NK-92 (cell line): ENCODE data around the gene MORF4L1.
"Not testable (repeated sequence)": the region's sequence is repeated elsewhere in the genome, so short reads cannot be mapped to it uniquely, and the experiment has no call there.

Experiments used
- DNase-seq: peaks from one replicate; lab custom pipeline; 2025; ENCODE audit not compliant: unreplicated experiment; lab: John Stamatoyannopoulos, UW

The MORF4L1 gene

GRCh38 chr15:78855746-78856145, 16.9 kb upstream of the MORF4L1 start:
- no peak for DNase-seq

DNA sequence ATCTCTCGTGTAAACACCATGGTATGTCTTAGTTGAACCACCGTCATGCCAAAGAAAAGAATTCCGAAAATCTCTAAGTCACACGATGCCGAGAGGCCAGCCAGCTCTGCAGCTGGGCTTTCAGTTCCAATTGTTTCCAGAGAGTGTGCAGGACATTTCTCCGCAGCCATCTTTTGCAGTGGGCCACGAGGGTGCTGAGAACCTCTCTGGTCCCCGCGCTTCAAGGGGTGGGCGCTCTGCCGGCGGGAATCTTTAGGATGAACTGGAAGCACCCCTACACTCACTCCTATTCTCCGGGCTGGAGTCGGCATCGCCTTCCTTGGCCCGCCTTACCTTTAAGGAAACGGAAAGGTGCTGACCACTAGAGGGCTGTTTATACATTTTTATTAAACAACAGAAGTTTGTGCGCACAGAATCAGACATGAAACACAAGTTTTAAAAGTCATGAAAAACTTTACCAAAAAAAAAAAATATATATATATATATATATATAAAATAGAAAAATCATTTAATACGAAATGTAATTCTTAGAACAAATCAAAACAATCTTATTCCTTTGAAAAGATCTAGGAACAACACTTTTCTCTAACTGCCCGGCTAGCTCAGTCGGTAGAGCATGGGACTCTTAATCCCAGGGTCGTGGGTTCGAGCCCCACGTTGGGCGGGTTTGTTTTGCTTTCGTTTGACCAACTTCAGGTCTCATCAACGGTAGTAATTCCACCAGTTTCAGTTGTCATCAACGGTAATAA, 12.5 kb upstream of the MORF4L1 start:
- no peak for DNase-seq

- DNase-seq: not testable (repeated sequence)
Measured at GRCh38 chr15:78865585-78865984, 7.1 kb upstream of the MORF4L1 start.

DNA sequence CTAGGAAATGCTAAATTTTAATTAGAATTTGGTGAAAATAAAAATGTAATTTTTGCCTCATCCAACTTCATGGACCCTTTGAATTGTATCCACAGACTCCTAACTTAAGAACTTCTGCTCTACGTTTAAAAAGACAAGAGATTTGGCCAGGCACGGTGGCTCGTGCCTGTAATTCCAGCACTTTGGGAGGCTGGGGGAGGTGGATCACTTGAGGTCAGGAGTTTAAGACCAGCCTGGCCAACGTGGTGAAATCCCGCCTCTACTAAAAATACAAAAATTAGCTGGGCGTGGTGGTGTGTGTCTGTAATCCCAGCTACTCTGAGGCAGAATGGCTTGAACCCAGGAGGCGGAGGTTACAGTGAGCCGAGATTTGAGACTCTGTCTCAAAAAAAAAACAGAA, 6.7 kb upstream of the MORF4L1 start:
- not testable (repeated sequence) for DNase-seq

GRCh38 chr15:78866803-78867202, 5.9 kb upstream of the MORF4L1 start:
- no peak for DNase-seq

- no peak for DNase-seq
Measured at GRCh38 chr15:78868366-78868765, 4.3 kb upstream of the MORF4L1 start.

GRCh38 chr15:78871483-78872127, 1.1 kb upstream of the MORF4L1 start:
- DNase-seq: not testable (repeated sequence)

DNA sequence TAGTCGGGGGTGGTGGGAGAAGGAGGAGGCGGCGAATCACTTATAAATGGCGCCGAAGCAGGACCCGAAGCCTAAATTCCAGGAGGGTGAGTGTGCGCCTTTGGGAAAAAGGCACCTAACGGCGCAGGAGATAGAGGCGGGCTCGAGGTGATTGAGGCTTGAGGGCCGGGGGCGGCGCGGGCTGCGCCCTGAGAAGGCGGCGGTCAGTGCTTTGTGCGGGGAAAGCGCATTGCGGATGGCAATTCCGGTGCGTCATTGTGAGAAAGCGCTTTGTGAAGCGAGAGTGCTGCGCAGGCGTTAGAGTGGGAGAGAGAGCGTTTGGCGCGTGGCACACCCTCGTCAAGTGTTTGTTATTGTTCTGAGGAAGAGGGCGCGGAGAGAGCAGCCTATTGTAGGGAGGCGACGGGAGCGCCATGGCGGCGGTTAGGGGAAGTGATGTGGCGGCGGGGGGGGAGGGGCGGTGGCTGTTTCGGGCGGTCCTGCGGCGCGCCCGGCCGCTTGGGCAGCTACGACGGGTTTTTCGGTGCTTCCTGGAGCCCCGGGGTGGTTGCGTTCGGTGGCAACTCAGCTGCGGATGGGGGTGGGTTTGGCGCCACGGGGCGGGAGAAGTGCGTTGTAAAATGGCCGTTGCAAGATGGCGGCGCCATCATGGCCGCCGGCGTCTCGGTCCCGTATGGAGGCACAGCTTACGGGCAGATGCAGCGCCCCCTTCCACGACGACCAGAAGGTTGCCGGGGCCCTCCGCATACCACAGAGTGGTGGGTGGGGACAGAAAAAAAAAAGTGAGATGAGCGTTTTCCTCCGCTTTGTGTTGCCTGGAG, 492 bp downstream of the MORF4L1 start:
- peak; percentile 26 for DNase-seq

- no peak for DNase-seq
Measured at GRCh38 chr15:78873793-78874765, 1.4 kb downstream of the MORF4L1 start.

DNA sequence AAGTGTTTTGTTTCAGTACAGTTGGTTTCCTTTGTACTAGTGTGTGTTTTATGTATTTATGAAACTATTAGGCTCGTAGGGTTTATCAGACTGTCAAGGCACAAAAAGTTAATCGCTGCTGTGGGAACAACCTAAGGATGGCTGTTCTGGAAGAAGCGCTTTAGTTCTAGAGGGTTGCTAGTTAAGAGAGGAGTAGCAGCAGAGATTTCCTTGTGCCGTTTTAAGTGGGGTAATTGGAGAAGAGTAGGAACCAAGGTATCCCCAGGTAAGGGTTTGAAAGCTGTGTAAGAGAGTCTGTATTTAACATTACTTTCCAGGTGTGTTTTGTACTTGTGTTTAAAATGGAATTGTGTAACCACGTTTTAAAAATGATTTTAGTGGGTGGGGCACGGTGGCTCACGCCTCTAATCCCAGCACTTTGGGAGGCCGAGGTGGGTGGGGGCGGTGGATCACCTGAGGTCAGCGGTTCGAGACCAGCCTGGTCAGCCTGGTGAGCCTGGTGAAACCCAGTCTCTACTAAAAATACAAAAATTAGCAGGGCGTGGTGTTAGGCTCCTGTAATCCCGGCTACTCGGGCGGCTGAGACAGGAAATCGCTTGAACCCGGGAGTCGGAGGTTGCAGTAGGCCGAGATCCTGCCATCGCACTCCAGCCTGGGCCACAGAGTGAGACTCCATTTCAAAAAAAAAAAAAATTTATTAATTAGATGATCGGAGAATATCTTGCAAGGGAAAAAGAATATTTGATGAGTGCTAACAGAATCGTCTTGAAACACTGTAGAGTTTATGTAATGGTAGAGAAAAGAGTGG, 2.6 kb downstream of the MORF4L1 start:
- DNase-seq: no peak

DNA sequence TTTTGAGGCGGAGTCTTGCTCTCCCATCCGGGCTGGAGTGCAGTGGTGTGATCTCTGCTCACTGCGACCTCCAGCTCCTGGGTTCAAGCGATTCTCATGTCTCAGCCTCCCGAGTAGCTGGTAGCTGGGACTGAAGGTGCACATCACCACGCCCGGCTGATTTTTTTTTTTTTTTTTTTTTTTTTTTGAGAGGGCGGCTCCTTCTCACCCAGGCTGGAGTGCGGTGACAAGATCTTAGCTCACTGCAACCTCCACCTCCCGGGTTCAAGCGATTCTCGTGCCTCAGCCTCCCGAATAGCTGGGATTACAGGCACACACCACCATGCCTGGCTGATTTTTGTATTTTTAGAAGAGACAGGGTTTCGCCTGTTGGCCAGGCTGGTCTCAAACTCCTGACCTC, 4.3 kb downstream of the MORF4L1 start:
- not testable (repeated sequence) for DNase-seq

- no peak for DNase-seq
Measured at GRCh38 chr15:78878356-78878755, 5.7 kb downstream of the MORF4L1 start.

DNA sequence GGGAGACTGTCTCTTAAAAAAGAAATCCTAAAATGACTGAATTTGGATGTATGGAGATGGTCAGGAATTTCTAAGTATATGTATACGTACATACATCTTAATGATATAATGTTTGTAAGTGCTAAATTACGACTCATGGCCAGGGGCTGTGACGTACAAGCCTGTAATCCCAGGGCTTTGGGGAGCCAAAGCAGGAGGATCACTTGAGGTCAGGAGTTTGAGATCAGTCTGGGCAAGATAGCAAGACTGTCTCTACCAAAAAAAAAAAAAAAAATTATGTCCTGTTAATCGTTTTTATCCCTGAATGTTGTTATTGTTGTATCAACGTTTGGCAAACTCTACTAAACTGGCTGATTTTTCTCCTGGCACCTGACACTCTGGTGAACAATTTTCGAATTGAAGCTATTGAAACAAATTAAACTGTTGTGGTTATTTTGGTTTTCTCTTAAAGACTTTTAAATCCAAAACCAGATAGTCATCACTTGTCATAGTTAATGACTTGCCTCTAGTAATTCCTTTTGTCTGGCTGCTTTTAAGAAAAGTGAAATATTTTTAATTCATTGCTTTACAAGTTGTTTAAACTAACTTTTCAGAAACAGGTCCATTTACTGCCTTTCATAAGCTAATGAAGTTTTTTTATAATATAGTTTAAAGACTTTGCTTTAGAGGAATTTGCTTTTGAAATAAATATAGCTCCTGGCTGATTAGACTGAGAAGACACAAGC, 7.0 kb downstream of the MORF4L1 start:
- DNase-seq: no peak

GRCh38 chr15:78880242-78880533, 7.5 kb downstream of the MORF4L1 start:
- DNase-seq: no peak

- no peak for DNase-seq
Measured at GRCh38 chr15:78880813-78881212, 8.1 kb downstream of the MORF4L1 start.

DNA sequence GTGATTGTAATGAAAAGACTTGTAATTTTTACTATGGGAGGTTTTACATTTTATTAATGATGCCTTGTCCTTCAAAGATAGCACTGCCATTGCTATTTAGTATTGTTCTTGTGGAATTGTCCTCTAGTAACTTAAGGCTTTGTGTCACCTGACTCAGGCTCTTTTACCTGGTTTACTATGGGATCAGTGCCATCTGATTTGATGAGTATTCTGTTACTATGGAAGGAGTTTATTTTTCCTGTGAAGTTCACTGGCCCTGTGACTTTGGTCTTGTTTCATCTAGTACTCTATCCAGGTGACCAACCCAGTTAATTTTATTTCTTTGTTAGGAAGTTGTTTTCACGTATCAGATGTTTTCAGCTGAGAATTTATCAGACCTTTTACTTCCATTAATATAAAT, 9.0 kb downstream of the MORF4L1 start:
- DNase-seq: no peak

DNA sequence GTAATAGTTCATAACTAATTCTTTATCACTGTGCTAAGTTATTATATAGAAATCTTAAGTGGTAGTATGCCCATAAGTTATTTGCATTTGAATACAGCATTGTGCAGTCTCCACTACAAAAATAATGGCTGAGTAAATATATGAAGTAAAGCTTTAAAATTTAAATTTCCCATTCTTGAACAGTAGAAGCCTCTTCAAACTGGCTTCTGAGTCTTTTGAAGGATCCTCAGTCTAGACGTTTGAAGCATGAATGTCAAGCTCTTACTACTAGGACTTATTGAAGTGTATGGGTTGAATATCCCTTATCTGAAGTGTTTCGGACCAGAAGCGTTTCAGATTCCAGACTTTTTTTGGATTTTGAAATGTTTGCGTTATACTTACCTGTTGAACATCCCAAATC, 16.3 kb downstream of the MORF4L1 start:
- no peak for DNase-seq

DNA sequence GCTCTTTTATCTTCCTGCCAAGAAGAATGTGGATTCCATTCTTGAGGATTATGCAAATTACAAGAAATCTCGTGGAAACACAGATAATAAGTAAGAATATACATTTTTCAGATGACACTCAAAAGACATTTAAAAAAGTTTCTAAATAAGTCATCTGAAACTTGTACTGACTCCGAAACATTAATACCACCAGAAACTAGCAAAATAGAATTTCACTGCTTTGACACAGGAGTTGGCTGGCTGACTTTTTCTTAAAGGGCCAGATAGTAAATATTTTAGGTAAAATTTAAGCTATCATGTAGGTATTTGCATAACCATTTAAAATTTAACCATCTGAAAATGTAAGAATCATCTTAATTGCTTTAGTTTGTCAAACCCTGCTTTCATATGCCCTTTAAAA, 20.8 kb downstream of the MORF4L1 start:
- DNase-seq: no peak

DNA sequence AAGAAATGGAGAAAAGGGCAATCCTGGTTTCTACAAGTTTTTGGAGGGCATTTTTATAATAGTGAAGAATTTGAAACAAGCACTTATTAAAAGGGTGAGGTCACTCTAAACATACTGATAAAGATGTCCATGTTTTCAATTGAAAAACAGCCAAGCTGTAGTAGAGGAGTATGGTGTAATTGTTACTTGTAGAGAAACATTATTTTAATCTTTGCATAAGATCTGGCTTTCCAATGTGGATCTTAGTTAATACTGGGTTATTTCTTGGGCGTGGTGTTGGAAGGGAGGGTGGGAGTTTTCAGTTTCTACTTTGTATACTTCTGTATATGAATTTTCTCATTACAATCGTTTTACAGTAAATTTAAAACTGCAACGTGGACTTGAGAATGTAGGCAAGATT, 22.8 kb downstream of the MORF4L1 start:
- DNase-seq: no peak
